K562 treated with DMSO at 1 percent for 4 hours (cell line): ENCODE results near the gene NEK7. TPM values are rescaled to one million over a fixed set of nuclear protein-coding genes. Genes with fewer than 3 reads are reported as not detected.

Source experiments
- total RNA-seq: library from RNA; unstranded; fragments of 300-600 nt; gene quantifications from 2 replicates; pipeline ENCODE4 v1.2.3, GENCODE V29; 2022; ENCODE audit not compliant: insufficient read depth

The NEK7 gene
- total RNA-seq, result 19.9 and 24.9 TPM in 2 replicates

GRCh38 chr1:198156745-198157240 lies at the start of gene NEK7:
Gene NEK7, plus strand, starts transcription at chr1:198156998. Its CDS starts 75,583 bp downstream, at chr1:198232581.

Other genes starting within 250 kb of the NEK7 start
- 0.10 TPM in 1 of 2 replicates, not detected in the other for gene LHX9, start 239.6 kb upstream of the NEK7 start, total RNA-seq